ENCODE results near the gene USP46. TPM values are rescaled to one million over a fixed set of nuclear protein-coding genes. Genes with fewer than 3 reads are reported as not detected.

USP46 gene
- total and polyA plus RNA-seq, 2 of the 13 experiments (the other 11 are each of a cell fraction or from before 2014, with no cell fraction given): 4.7 to 17.4 TPM

- TF ChIP-seq FUBP1 (CRISPR knock-in tag; IDR thresholded peaks at IDR 0.05; ENCODE audit: borderline replicate concordance): no peak
- no peak for TF ChIP-seq ZBTB14 (CRISPR knock-in tag; IDR thresholded peaks at IDR 0.05)
- no peak for TF ChIP-seq CCDC6 (CRISPR knock-in tag; IDR thresholded peaks at IDR 0.05)
Observed at GRCh38 chr4:52546449-52546848, 112.7 kb downstream of the USP46 start (continued).

- peak; percentile 97 for ATAC-seq
- Histone ChIP-seq H3K36me3 (replicated peaks in 1 of 2; ENCODE audit: control insufficient read depth in 1 of 2, insufficient read depth in 2 of 2, low read length in 2 of 2) (no peaks in the 10 kb centered on the region), H3K4me3 (replicated peaks in 1 of 3; ENCODE audit: insufficient read depth in 1 of 3, low read depth in 2 of 3, low read length in 3 of 3) (no peak overlapping the region), H4K20me1 (ENCODE audit: insufficient read depth, low read length) (no peaks in the 10 kb centered on the region), H3K27me3 (ENCODE audit: control insufficient read depth in 1 of 2, insufficient read depth in 2 of 2, low read length in 2 of 2) (no peaks in the 10 kb centered on the region; a peak in 1 of 5 replicates), H3K79me2 (ENCODE audit: insufficient read depth, low read length) (no peaks in the 10 kb centered on the region), H3K4me1 (ENCODE audit: insufficient read depth, low read length) (no peaks in the 10 kb centered on the region), H3K9ac (ENCODE audit: insufficient read depth, low read depth, low read length) (no peak overlapping the region), H3K9me3 (ENCODE audit: low read length) (no peaks in the 10 kb centered on the region), H2AFZ (ENCODE audit: low read length) (no peak overlapping the region), H3K27ac (ENCODE audit: extremely low read length, insufficient read depth, low read length) (no peak overlapping the region), H3K4me2 (ENCODE audit: low read depth, low read length) (no peak overlapping the region)
- ChIA-PET CTCF (ENCODE audit: low intra/inter-chr PET ratio, low total read pairs) (interaction anchor here (1.1 to 2.5 kb wide), 4 partner anchors 120 to 440 kb away, joined by 3 to 26 read pairs (median 5); no protein-coding TSS in a partner anchor), POLR2A (no interaction called here)
- peak; percentile 78 for FAIRE-seq
- intact Hi-C loops (cut with micrococcal nuclease; ENCODE audit: unreplicated experiment): loop anchor here (2.0 kb wide), 2 partner anchors 119 to 435 kb away; no protein-coding TSS in a partner anchor
- WGBS (ENCODE audit: low lambda C conversion rate): 19% methylated on average over 12 of the region's 13 CpGs
- DNase-seq (ENCODE audit: low spot score): peak; percentile 49
- in situ Hi-C loops (cut with HindIII; ENCODE audit: extremely low pct_ligation_motif_present, low pct_unique_long_range_greater_than_20kb): loop anchor here (5.0 kb wide), 1 partner anchor 437 kb away; no protein-coding TSS in a partner anchor
- no TSS peak for BruUV-seq (replicated peaks)
- TF ChIP-seq TIGD3 (CRISPR knock-in tag; IDR thresholded peaks at IDR 0.05; ENCODE audit: borderline replicate concordance) (no peak), CTCF (CRISPR knock-in tag; IDR thresholded peaks at IDR 0.05) (peak; percentile 88), U2AF1 (optimal IDR thresholded peaks at IDR 0.05; ENCODE audit: low read depth, low read length) (no peak), STAG1 (CRISPR knock-in tag; IDR thresholded peaks at IDR 0.05) (peak; percentile 93), SMC3 (IDR thresholded peaks at IDR 0.05; ENCODE audit: low read length) (peak; percentile 89), ZNF576 (CRISPR knock-in tag; IDR thresholded peaks at IDR 0.05) (no peak), RNF219 (CRISPR knock-in tag; IDR thresholded peaks at IDR 0.05) (no peak), XRCC5 (optimal IDR thresholded peaks at IDR 0.05; ENCODE audit: low read length) (peak; percentile 48)
Observed at GRCh38 chr4:52545099-52546069, 113.7 kb downstream of the USP46 start.

All from HepG2 (cell line).